HG02870 (cell line): ENCODE measurements around the gene PRKD1.

Source experiments
- ATAC-seq: cut with Tn5 transposase; IDR thresholded peaks from one replicate; pipeline ENCODE4 v1.9.1; 2021; ENCODE audit warnings: mild to moderate bottlenecking, moderate library complexity; ENCODE audit not compliant: unreplicated experiment

PRKD1 gene

DNA sequence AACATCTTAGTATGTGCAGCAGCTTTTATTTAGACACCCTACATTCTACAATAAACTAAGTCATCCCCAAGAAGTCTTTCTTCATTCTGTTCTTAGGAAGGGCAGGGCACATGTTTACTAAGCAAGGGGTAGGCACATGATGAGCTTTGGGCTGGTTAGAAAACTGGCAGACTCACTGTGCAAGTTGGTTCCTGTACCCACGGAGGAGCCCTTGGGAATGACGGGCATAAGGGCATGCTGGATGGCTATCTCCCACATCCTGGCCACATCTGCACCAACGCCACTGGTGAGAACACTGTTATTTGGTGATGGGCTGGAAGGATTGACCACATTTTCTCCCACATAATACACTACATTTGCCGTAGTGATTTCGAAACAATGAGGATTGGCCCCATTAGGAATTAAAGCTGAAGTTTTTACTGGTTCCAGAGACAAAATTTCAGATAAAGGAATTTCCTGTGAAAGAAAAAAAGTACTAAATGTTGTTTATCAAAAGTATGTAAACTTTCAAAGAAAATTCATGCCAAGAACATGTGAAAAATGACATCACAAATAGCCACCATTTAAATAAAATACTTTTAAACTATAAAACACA lies 297.0 kb downstream of the PRKD1 start:
- ATAC-seq: no peak

DNA sequence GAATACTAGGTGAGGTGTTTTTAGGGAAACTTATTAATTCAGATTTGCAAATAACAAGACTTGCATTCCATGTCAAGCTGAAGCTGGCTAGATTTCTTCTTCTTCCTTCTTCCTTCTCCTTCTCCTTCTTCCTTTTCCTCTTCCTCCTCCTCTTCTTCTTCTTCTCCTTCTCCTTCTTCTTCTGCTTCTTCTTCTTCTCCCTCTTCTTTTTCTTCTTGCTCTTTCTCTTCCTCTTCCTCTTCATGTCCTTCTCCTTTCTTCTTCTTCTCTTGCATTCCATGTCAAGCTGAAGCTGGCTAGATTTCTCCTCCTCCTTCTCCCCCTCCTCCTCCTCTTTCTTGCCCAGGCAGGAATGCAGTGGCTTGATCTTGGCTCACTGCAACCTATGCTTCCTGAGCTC lies 297.8 kb downstream of the PRKD1 start:
- no peak for ATAC-seq

DNA sequence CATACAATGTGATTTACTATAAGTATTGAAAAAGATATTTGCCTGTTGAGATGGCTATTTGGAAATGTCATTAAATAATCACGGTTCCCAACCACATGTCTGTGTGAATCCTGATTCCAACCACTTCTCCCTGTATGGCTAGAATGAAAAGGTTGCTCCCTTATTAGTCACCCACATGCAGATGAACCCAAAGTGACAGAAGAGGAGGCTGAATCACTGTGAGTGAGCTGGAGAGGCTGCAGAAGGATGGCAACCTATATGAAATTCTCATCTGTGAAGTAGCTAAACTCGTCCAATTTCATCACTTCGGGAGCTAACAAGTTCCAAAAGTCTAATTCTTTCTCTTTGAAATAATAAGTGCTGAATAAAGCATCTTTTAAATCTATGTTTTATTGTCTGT lies 300.5 kb downstream of the PRKD1 start:
- no peak for ATAC-seq

- no peak for ATAC-seq
Observed at GRCh38 chr14:29618323-29619067, 309.2 kb downstream of the PRKD1 start.

- ATAC-seq: no peak
Observed at GRCh38 chr14:29616922-29617321, 310.7 kb downstream of the PRKD1 start.

DNA sequence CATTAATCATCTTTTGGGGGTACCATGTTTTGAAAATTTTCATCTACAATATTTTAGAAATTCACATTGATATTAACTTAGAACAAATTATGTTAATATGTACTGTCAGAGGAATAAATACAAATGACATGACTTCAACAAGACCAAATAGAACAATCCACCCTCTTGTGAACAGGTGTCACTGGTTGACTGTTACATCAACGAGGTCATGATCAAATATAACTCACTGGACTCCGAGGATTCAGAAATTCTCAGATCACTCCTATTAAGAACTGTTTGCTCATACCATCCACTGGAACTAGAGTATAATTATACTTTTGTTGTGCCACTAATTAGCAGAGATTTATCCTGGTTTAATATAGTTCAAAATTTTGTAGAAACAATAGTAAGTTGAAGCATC lies 318.8 kb downstream of the PRKD1 start:
- ATAC-seq: no peak

DNA sequence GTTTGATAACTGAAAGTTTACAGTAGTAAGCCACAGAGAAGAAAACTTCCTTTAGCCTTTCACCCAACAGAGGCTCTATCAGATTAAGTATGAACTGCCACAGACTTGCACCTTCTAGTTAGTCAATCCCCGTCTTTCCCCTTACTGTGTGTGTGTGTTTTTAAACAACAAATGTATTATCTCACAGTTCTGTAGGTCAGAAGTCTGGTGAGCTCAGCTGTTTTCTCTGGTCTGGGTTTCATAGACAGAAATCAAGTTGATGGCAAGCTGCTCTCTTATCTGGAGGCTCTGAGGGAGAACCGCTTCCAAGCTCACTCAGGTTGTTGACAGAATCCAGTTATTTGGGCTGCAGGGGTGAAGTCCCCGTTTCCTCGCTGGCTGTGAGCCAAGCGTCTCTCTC lies 320.5 kb downstream of the PRKD1 start:
- no peak for ATAC-seq

DNA sequence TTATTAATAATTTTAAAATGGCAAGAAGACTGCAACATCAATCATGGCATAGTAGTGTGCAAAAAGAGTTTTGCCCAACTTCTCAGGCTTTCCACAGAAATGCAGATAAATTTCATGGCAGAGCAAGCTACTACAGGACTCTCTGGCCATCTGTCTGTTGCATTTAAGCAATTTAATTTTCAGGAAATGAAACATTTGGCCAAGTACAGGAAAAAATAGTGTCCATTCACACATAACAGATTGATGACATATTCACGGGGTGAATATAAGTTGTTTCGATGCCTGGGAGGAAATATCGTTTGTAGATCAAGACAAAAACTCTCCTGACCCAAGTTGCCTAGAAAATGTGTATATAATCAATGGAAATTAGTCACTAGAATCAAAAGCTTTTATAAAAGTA lies 324.0 kb downstream of the PRKD1 start:
- ATAC-seq: no peak

DNA sequence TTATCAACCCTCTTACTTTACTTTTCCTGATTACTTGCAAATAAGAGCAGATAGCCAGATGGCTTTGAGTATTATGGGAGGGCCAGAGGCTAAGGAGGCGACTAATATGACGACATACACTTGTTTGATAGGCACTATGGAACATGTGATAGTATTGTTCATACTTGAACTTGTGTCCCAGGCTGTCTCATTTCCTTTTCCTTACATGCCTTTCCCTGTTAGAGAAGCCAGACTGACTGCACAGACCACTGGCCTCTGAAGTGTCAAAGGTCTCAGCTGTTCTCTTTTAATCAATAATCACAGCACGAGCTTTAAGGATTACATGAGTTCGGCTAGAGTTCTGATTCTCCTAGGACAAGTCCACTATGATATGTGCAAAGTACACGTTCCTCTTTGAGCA lies 326.0 kb downstream of the PRKD1 start:
- no peak for ATAC-seq

DNA sequence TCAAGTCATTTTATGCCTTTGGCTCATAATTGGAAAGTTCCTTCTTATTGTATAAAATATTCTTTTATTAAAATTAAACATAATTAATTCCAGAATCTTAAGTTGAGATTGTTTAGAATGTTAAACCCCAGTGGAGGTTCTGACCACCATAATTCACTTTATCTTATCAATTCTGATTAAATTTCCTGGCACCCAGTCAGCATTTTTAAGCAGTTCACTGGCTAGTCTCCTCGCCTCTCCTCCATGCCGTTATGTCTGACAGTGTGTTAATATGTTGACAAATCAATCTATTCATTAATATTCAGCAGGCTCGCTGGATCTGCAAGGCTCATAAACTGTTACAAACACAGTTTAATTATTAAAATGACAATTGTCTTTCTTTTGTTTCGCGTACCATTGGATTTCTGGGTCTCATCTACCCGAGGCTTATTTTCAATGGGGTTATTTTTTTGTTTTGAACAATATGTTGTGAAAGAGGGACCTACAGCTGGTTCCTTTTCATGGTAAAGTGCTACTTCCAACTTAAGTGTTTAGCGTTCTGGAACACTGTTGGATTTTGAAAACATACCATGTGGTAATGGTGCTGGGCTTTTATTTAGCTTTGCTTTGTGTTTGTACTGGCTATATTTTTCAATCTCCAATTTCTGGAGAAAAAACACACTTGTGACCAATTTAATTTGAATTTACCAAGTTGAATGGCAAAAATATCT lies 339.7 kb downstream of the PRKD1 start:
- ATAC-seq: no peak

DNA sequence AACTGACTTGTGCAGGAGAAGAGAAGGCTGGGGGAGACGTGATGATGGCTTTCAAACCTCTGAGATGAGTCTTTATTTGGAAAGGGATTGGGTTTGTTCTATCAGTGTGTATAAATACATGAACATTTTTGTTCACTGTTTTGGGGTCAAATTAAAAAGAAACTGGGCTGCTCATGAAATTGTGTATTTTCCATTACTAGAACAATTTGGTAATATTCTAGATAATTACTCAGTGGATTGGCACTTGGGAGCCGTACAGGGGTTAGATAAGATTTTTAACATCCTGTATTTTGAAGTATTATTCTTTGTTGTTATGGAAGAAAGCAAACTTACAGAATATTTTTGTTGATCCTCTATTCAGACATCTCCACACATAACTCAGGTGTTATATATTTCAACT lies 340.6 kb downstream of the PRKD1 start:
- ATAC-seq: no peak

DNA sequence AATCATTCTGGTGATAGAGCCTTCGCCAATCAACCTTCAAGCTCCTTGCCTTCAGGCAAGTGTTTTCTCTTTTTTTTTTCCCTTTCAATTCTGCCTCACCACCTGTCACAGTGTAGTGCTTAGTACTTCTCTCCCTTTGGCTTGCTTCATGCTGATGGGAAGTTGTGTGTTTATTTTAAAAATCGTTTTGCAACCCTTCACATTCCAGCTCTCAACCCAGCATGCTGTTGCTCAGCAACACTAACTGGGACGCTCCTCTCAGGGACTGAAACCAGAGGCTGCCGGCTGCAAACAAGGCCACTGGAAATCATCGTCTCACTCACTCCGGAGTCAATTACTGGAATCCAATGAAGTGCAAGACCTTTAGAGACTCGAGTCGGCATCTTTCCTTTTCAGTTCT lies 342.7 kb downstream of the PRKD1 start:
- no peak for ATAC-seq

DNA sequence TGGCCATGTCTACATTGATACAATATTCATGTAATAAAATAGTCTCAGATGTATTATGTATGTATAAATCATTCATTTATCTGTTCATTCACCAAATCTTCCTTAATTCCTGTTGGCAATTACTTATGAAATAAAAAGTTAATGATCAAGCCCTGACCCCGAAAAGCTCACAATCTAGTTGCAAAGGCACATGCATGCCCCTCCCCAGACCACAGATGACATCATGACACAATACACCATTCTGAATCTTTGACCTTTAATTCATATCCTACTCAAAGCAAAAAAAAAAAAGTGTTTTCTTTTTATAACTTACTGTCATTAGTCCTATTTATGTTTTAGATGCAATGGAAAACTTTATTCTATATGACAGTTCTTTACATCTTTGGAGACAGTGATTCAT lies 346.9 kb downstream of the PRKD1 start:
- no peak for ATAC-seq

GRCh38 chr14:29579838-29580237 lies 347.8 kb downstream of the PRKD1 start:
- ATAC-seq: no peak

- ATAC-seq: no peak
Observed at GRCh38 chr14:29576927-29577326, 350.7 kb downstream of the PRKD1 start.

DNA sequence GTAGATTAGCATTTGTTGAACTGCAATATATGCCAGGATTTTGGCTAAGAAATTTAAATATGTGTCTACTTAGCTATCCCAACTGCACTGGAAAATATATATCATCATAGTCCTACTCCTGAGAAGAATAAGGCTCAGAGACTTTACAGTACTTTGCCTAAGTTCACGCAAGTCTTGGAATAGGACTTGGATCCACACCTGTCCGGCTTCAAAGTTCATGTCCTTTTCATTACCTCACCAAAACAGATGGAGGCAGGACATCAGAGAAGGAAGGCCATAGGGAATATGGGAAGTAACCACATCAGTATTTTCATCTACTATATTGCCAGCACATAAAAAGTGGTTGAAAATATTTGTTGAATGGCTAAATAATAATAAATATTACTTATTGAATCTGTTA lies 358.5 kb downstream of the PRKD1 start:
- no peak for ATAC-seq

- ATAC-seq: no peak
Observed at GRCh38 chr14:29566194-29566593, 361.5 kb downstream of the PRKD1 start.

- no peak for ATAC-seq
Observed at GRCh38 chr14:29558516-29558915, 369.1 kb downstream of the PRKD1 start.

GRCh38 chr14:29554335-29554734 lies 373.3 kb downstream of the PRKD1 start:
- ATAC-seq: no peak

GRCh38 chr14:29553427-29553826 lies 374.2 kb downstream of the PRKD1 start:
- no peak for ATAC-seq

DNA sequence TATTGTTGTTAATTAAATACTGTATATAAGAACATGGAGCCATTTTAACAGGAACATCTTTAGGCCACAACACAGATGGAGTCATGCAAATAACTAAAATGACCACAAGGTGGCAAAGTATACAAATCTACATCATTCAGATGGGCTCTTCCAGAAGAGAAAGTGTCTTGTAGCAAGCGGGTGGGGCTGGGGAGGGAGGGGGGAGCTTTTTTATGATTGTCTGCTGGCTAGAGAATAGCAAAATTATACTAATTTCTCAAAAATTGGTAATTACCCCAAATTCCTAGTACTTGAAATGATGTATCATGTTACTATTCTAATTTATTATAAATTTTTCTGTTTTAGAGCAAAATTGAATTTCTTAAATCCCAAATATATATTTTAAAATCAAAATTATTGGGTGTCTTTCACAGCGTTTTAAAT lies 378.7 kb downstream of the PRKD1 start:
- no peak for ATAC-seq

DNA sequence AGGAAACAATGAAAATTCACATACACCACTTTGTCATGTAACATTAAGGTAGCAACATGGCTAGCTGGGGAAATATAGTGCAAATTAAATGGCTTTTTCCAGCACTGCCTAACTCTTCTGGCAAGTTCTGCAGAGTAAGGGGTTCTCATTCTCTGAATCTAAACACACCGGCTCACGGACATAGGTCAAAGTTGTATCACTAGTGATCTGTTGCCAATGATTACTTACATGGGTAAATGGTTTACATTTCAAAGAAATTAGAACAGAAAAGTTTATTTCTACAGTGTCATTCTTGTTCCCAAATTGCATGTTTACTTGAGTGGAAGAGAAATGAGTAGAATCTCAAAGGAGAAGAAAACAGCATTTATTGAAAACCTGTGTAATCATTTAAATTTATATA lies 381.9 kb downstream of the PRKD1 start:
- no peak for ATAC-seq
